Measurements from ENCODE around the gene TULP1. TPM values are rescaled to one million over a fixed set of nuclear protein-coding genes. Genes with fewer than 3 reads are reported as not detected.

Gene TULP1
- total and polyA plus RNA-seq, 2 of the 8 experiments (the other 6 are each of a cell fraction or from before 2014, with no cell fraction given), result 3.2 to 6.8 TPM

DNA sequence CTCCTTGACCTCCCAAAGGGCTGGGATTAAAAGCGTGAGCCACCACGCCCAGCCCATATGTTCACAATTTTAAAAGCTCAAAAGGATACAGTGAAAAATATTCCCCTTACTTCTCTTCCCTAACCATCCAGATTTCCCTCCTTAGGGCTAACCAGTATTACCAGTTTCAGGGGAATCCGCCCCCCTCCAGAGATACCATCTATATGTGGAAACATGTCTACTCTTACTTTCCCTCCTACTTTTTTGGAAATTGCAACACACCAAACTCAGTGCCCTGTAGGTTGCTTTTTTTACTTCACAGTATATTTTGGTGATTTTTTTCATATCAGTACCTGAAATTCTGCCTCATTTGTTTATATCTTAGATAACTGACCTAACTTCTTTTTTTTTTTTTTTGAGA is 51.4 kb downstream of the TULP1 start:
- peaks cover 9 to 23% (median 11%) of the 10 kb centered on the region in 4 experiments for H3K36me3 ChIP-seq (ENCODE audit: control insufficient read depth in 2 of 4, insufficient read depth in 4 of 4, low read length in 3 of 4)
- H2BK5ac ChIP-seq (ENCODE audit: low read depth, low read length), result no peak overlapping the region
- H2BK15ac ChIP-seq (ENCODE audit: low read length), result no peak overlapping the region
- no peak overlapping the region for H3K23ac ChIP-seq (ENCODE audit: insufficient read length)
- no peak overlapping the region for H3K4me3 ChIP-seq (ENCODE audit: extremely low read depth in 1 of 4, insufficient read depth in 2 of 4, low read depth in 3 of 4, low read length in 4 of 4)
- no peaks in the 10 kb centered on the region for H3K79me2 ChIP-seq (ENCODE audit: control insufficient read depth in 1 of 2, insufficient read depth in 2 of 2, low read length in 2 of 2)
- no peak overlapping the region for H3K4ac ChIP-seq (replicated peaks; ENCODE audit: insufficient read length, low read depth, low read length)
- no peak overlapping the region for H2AK5ac ChIP-seq (ENCODE audit: low read depth, low read length)
- DNase-seq (ENCODE audit: low read depth in 1 of 2, low spot score in 2 of 2) (no peak), FAIRE-seq (no peak)
- ChIA-PET POLR2A (ENCODE audit: partially characterized antibody) (interaction anchor here (1.7 kb wide), 1 partner anchor 9 kb away, joined by 3 read pairs; the partner anchor contains the start of gene FANCE), CTCF (ENCODE audit: partially characterized antibody) (interaction anchor here (0.6 to 1.3 kb wide), 4 partner anchors 10 to 117 kb away, joined by 3 to 4 read pairs (median 3); no protein-coding TSS in a partner anchor)
- H4K91ac ChIP-seq (replicated peaks; ENCODE audit: insufficient read length, low read length), result no peak overlapping the region
- no peak overlapping the region for H3K56ac ChIP-seq (replicated peaks; ENCODE audit: insufficient read length, low read depth, low read length)
- H3K18ac ChIP-seq (ENCODE audit: extremely low read depth, low read length), result no peak overlapping the region
- H3K23me2 ChIP-seq (ENCODE audit: low read depth, low read length), result no peaks in the 10 kb centered on the region
- no peak overlapping the region for H3K27ac ChIP-seq (ENCODE audit: low read depth, low read length)
- no peaks in the 10 kb centered on the region for H3K4me1 ChIP-seq (replicated peaks in 1 of 4; ENCODE audit: control insufficient read depth in 3 of 4, insufficient read depth in 4 of 4, low read length in 3 of 4)
- no peaks in the 10 kb centered on the region for H3K27me3 ChIP-seq (replicated peaks in 1 of 4; ENCODE audit: control insufficient read depth in 3 of 4, extremely low read depth in 1 of 4, insufficient read depth in 3 of 4, low read length in 3 of 4)
- no peak overlapping the region for H4K5ac ChIP-seq (ENCODE audit: insufficient read length, low read depth, low read length)
- H3K4me2 ChIP-seq (ENCODE audit: insufficient read depth in 1 of 2, low read depth in 2 of 2, low read length in 2 of 2), result no peak overlapping the region
- H2BK20ac ChIP-seq (ENCODE audit: low read length), result no peak overlapping the region
- no peak overlapping the region for H2BK120ac ChIP-seq (replicated peaks; ENCODE audit: low read depth, low read length)
- H4K20me1 ChIP-seq (replicated peaks in 1 of 2; ENCODE audit: control insufficient read depth in 1 of 2, insufficient read depth in 2 of 2, low read length in 2 of 2), result peaks cover 0 to 2% of the 10 kb centered on the region in 2 experiments
- no peak overlapping the region for H3K9ac ChIP-seq (replicated peaks in 1 of 4; ENCODE audit: extremely low read depth in 1 of 4, low read depth in 3 of 4, low read length in 3 of 4)
- no peak overlapping the region for H3K14ac ChIP-seq (ENCODE audit: insufficient read length)
- H2AFZ ChIP-seq (ENCODE audit: low read length), result no peak overlapping the region
- H3K9me3 ChIP-seq (ENCODE audit: insufficient read depth in 2 of 2, low read depth in 1 of 2, low read length in 1 of 2), result no peaks in the 10 kb centered on the region
- WGBS, 2 experiments (ENCODE audit: extremely low coverage in 1 of 2, insufficient coverage in 1 of 2, insufficient read length in 1 of 2, insufficient replicate concordance in 2 of 2, low coverage in 1 of 2, low lambda C conversion rate in 2 of 2, missing lambda C conversion rate in 1 of 2), result 93% methylated on average over 3 of the region's 3 CpGs; no CpG with 5 or more reads in 1 of the 2 experiments
- no peaks in the 10 kb centered on the region for H3K79me1 ChIP-seq (ENCODE audit: low read depth, low read length)
- no peak overlapping the region for H2BK12ac ChIP-seq (ENCODE audit: low read depth, low read length)
- H4K8ac ChIP-seq (ENCODE audit: extremely low read depth, insufficient read depth, low read length), result no peak overlapping the region
- TF ChIP-seq POLR2AphosphoS5 (IDR thresholded peaks at IDR 0.05; ENCODE audit: low read depth, low read length), result no peak
- TF ChIP-seq EP300 (IDR thresholded peaks at IDR 0.05; ENCODE audit: borderline replicate concordance in 1 of 2, low read depth in 2 of 2, low read length in 2 of 2), result no peak
- no peak for TF ChIP-seq RXRA (IDR thresholded peaks at IDR 0.05; ENCODE audit: insufficient read depth, low read depth, low read length)
- TF ChIP-seq GTF2F1 (IDR thresholded peaks at IDR 0.05; ENCODE audit: borderline replicate concordance, low read depth, low read length), result no peak
- no peak for TF ChIP-seq POU5F1 (IDR thresholded peaks at IDR 0.05; ENCODE audit: low read depth, low read length)
- TF ChIP-seq GABPA (IDR thresholded peaks at IDR 0.05; ENCODE audit: borderline replicate concordance, insufficient read depth, low read length), result no peak
- TF ChIP-seq JUND (IDR thresholded peaks at IDR 0.05; ENCODE audit: low read length), result no peak
- TF ChIP-seq, protein P1, sequence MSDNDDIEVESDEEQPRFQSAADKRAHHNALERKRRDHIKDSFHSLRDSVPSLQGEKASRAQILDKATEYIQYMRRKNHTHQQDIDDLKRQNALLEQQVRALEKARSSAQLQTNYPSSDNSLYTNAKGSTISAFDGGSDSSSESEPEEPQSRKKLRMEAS (IDR thresholded peaks at IDR 0.05), result no peak
- TF ChIP-seq SIX5 (IDR thresholded peaks at IDR 0.05; ENCODE audit: low read depth, low read length), result no peak
- TF ChIP-seq ASH2L (IDR thresholded peaks at IDR 0.05; ENCODE audit: low read length), result no peak
- TF ChIP-seq TBP (IDR thresholded peaks at IDR 0.05; ENCODE audit: low read depth, low read length), result no peak
- TF ChIP-seq, protein P2, sequence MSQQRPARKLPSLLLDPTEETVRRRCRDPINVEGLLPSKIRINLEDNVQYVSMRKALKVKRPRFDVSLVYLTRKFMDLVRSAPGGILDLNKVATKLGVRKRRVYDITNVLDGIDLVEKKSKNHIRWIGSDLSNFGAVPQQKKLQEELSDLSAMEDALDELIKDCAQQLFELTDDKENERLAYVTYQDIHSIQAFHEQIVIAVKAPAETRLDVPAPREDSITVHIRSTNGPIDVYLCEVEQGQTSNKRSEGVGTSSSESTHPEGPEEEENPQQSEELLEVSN (IDR thresholded peaks at IDR 0.05), result no peak
- no peak for TF ChIP-seq SP4 (IDR thresholded peaks at IDR 0.05; ENCODE audit: low read length)
- no peak for TF ChIP-seq JUN (IDR thresholded peaks at IDR 0.05; ENCODE audit: low read depth, low read length)
